Natural killer cell (primary cell): ENCODE data around the gene IFNG-AS1. TPM values are rescaled to one million over a fixed set of nuclear protein-coding genes. Genes with fewer than 3 reads are reported as not detected.
A peak's percentile ranks its signal among the peaks of the same experiment; 100 is the strongest.

Source experiments
- ATAC-seq, 3 donors: fragments of 150-1000 bp in 2 of 3; fragments of 200-7000 bp in 1 of 3; cut with Tn5 transposase; 1 replicate in 1 of 3; 2 replicates in 2 of 3; pipeline ENCODE4 v1.10.0; 2021; ENCODE audit warnings: mild to moderate bottlenecking in 2 of 3, moderate library complexity in 2 of 3
- DNase-seq, 2 donors: peaks; one replicate each; pipeline versions ENCODE4 v3.0.0 to v3.0.0-alpha.2; 2013 to 2021; ENCODE audit warnings: mixed read lengths in 1 of 2
- H3K27ac ChIP-seq: one replicate; pipeline ENCODE4 v1.5.1; 2013; ENCODE audit warnings: mild to moderate bottlenecking, low read length
- H3K27me3 ChIP-seq: one replicate; pipeline ENCODE4 v1.6.1; 2013; ENCODE audit warnings: low read length; ENCODE audit not compliant: control insufficient read depth, insufficient read depth
- H3K36me3 ChIP-seq: one replicate; pipeline ENCODE4 v1.6.1; 2013; ENCODE audit warnings: low read length; ENCODE audit not compliant: control insufficient read depth, insufficient read depth
- H3K4me1 ChIP-seq: one replicate; pipeline ENCODE4 v1.6.1; 2013; ENCODE audit warnings: low read length; ENCODE audit not compliant: control insufficient read depth, insufficient read depth
- H3K4me3 ChIP-seq: one replicate; pipeline ENCODE4 v1.5.1; 2013; ENCODE audit warnings: low read length
- H3K9me3 ChIP-seq: one replicate; pipeline ENCODE4 v1.6.1; 2013; ENCODE audit warnings: low read length; ENCODE audit not compliant: control insufficient read depth, insufficient read depth
- H3K27ac Mint-ChIP-seq, 2 donors: one replicate each; pipeline ENCODE4 v1.8.0; 2022; ENCODE audit warnings: mild to moderate bottlenecking in 2 of 2, mixed read lengths in 2 of 2, moderate library complexity in 1 of 2
- H3K27me3 Mint-ChIP-seq, 2 donors: one replicate each; pipeline ENCODE4 v1.8.0; 2022; ENCODE audit warnings: low read depth in 2 of 2, mixed read lengths in 2 of 2
- H3K36me3 Mint-ChIP-seq: one replicate; pipeline ENCODE4 v1.8.0; 2022; ENCODE audit warnings: mixed read lengths
- H3K4me1 Mint-ChIP-seq, 2 donors: one replicate each; pipeline ENCODE4 v1.8.0; 2022; ENCODE audit warnings: mixed read lengths in 2 of 2
- H3K4me3 Mint-ChIP-seq: one replicate; pipeline ENCODE4 v1.8.0; 2022; ENCODE audit warnings: mild to moderate bottlenecking, moderate library complexity, mixed read lengths
- H3K9me3 Mint-ChIP-seq, 2 donors: one replicate each; pipeline ENCODE4 v1.8.0; 2022; ENCODE audit warnings: mixed read lengths in 2 of 2
- CTCF ChIP-seq: fragments of 200-600 bp; IDR thresholded peaks from one replicate; pipeline ENCODE4 v1.8.0; 2022; ENCODE audit warnings: antibody characterized with exemption
- WGBS: methylation state at CpG from one replicate; pipeline ENCODE4 v1.1.7; 2013; ENCODE audit warnings: missing lambda C conversion rate; ENCODE audit not compliant: insufficient coverage; 5-methylcytosine and 5-hydroxymethylcytosine counted together
- intact Hi-C: fragments of 100-400 bp; cut with micrococcal nuclease; formaldehyde crosslinking; loops from one replicate; pipeline ENCODE4 v1.14.2; 2022
- total RNA-seq, 4 donors: library from RNA; stranded (reverse); fragments of 120-200 nt in 1 of 4; gene quantifications; one replicate each; pipeline versions ENCODE4 v1.2.3 to v1.2.4, GENCODE V29; 2013 to 2022

IFNG-AS1 gene
- total RNA-seq, 3 donors from 2014 or later (not counting 1 experiment from before 2014, with no cell fraction given), result 1.4 to 2.4 (median 1.6) TPM

GRCh38 chr12:68001486-68002466 lies 12.5 kb downstream of the IFNG-AS1 start:
- no peaks in the 10 kb centered on the region for H3K36me3 Mint-ChIP-seq
- no peaks in the 10 kb centered on the region for H3K4me1 Mint-ChIP-seq
- no peak for TF ChIP-seq CTCF
- peaks cover under 1 to 3% of the 10 kb centered on the region in 2 donors for H3K27me3 Mint-ChIP-seq
- H3K27ac Mint-ChIP-seq, result no peak overlapping the region
- ATAC-seq (no peak), DNase-seq (peak in 1 of 2 donors; percentile 36)
- Histone ChIP-seq H3K36me3 (no peaks in the 10 kb centered on the region), H3K9me3 (no peaks in the 10 kb centered on the region), H3K27ac (no peak overlapping the region), H3K27me3 (no peaks in the 10 kb centered on the region), H3K4me3 (no peak overlapping the region), H3K4me1 (no peaks in the 10 kb centered on the region)
- WGBS, result 79% methylated on average over 11 of the region's 11 CpGs
- no peak overlapping the region for H3K4me3 Mint-ChIP-seq
- intact Hi-C loops, result loop anchor here (1.0 to 2.0 kb wide), 2 partner anchors 157 to 315 kb away; no protein-coding TSS in a partner anchor
- H3K9me3 Mint-ChIP-seq, result no peaks in the 10 kb centered on the region

GRCh38 chr12:68003777-68004176 lies 14.5 kb downstream of the IFNG-AS1 start:
- no peak for TF ChIP-seq CTCF
- no peak for DNase-seq
- no peaks in the 10 kb centered on the region for H3K4me1 ChIP-seq
- no peak overlapping the region for H3K4me3 ChIP-seq
- peaks cover 0 to 3% of the 10 kb centered on the region in 2 donors for H3K27me3 Mint-ChIP-seq
- H3K27me3 ChIP-seq, result no peaks in the 10 kb centered on the region
- ATAC-seq, result no peak
- H3K27ac ChIP-seq, result no peak overlapping the region
- 92% methylated on average over 8 of the region's 8 CpGs for WGBS
- H3K9me3 ChIP-seq, result no peaks in the 10 kb centered on the region
- no peak overlapping the region for H3K4me3 Mint-ChIP-seq
- intact Hi-C loops, result loop anchor here (2.0 kb wide), 1 partner anchor 313 kb away; no protein-coding TSS in a partner anchor
- no peaks in the 10 kb centered on the region for H3K9me3 Mint-ChIP-seq
- H3K4me1 Mint-ChIP-seq, result no peaks in the 10 kb centered on the region
- H3K27ac Mint-ChIP-seq, result no peak overlapping the region
- no peaks in the 10 kb centered on the region for H3K36me3 ChIP-seq
- no peaks in the 10 kb centered on the region for H3K36me3 Mint-ChIP-seq

- Histone ChIP-seq H3K4me1 (peaks cover 3% of the 10 kb centered on the region), H3K4me3 (no peak overlapping the region), H3K27ac (no peak overlapping the region), H3K27me3 (no peaks in the 10 kb centered on the region), H3K36me3 (no peaks in the 10 kb centered on the region), H3K9me3 (no peaks in the 10 kb centered on the region)
- TF ChIP-seq CTCF, result no peak
- no peaks in the 10 kb centered on the region for H3K36me3 Mint-ChIP-seq
- intact Hi-C loops, result no loop called here
- H3K4me3 Mint-ChIP-seq, result no peak overlapping the region
- peaks cover 6 to 10% of the 10 kb centered on the region in 2 donors for H3K4me1 Mint-ChIP-seq
- H3K27ac Mint-ChIP-seq, result no peak overlapping the region
- ATAC-seq (no peak), DNase-seq (no peak)
- no peaks in the 10 kb centered on the region for H3K9me3 Mint-ChIP-seq
- peaks cover 0 to 3% of the 10 kb centered on the region in 2 donors for H3K27me3 Mint-ChIP-seq
- WGBS, result 100% methylated on average over 1 of the region's 1 CpG
These were observed 17.8 kb downstream of the IFNG-AS1 start for GRCh38 chr12:68007033-68007432.
